H1 (cell line): ENCODE measurements around the gene SSX2IP. TPM values are rescaled to one million over a fixed set of nuclear protein-coding genes. Genes with fewer than 3 reads are reported as not detected.

ENCODE experiments used
- CEBPB ChIP-seq: IDR thresholded peaks from 2 replicates; pipeline ENCODE4 v1.6.1; 2012; ENCODE audit warnings: low read depth, low read length
- TEAD4 ChIP-seq: IDR thresholded peaks from 2 replicates; pipeline ENCODE4 v1.6.1; 2012; ENCODE audit warnings: low read depth, low read length, inconsistent platforms, mixed read lengths
- polyA plus RNA-seq, 7 experiments: library from polyadenylated mRNA; depleted of rRNA in 3 of 7; stranded (reverse) in 5 of 7; unstranded in 2 of 7; fragments of >200 nt in 5 of 7; fragments of 200-250 nt in 2 of 7; gene quantifications; 1 replicate in 5 of 7; 2 replicates in 1 of 7; 4 replicates in 1 of 7; pipeline versions ENCODE4 v1.2.1 to v1.2.3, GENCODE V29; 2011 to 2013; ENCODE audit warnings: missing spikeins in 2 of 7, mixed read lengths in 2 of 7
- total RNA-seq: library from RNA; stranded (reverse); fragmentation: NEBNext Ultra II Directional; extraction: Animal tissue kit (Norgen Biotek cat#: 25700); gene quantifications from 2 replicates; pipeline ENCODE4 v1.2.1, GENCODE V29; 2021

SSX2IP gene
- total and polyA plus RNA-seq, 2 of the 8 experiments (the other 6 are each of a cell fraction or from before 2014, with no cell fraction given) = 4.0 to 31.3 TPM

DNA sequence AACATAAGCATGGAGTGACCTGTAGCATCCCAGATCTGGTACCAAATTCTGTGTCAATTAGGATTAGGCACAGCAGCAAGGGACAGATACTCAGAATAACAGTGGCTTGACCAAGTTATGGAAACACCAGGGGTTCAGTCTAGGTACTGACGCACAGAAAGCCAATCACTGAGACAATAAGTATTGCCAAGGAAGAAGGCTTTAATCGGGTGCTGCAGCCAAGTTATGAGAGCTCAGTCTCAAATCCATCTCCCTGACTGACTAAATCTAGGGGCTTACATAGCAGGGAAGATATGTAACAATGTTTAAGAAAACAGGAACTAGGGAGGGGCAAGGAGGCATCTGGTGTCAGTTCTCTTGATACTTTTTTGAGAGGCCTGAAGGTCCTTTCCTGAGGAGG lies 76.4 kb downstream of the SSX2IP start (continued):
- TF ChIP-seq CEBPB = no peak
- TF ChIP-seq TEAD4 = no peak
